GM18511 (cell line): ENCODE data around the gene PLEKHD1.

Experiments
- ATAC-seq: cut with Tn5 transposase; IDR thresholded peaks from one replicate; pipeline ENCODE4 v1.9.1; 2021; ENCODE audit warnings: mild to moderate bottlenecking, moderate library complexity; ENCODE audit not compliant: unreplicated experiment

Gene PLEKHD1

DNA sequence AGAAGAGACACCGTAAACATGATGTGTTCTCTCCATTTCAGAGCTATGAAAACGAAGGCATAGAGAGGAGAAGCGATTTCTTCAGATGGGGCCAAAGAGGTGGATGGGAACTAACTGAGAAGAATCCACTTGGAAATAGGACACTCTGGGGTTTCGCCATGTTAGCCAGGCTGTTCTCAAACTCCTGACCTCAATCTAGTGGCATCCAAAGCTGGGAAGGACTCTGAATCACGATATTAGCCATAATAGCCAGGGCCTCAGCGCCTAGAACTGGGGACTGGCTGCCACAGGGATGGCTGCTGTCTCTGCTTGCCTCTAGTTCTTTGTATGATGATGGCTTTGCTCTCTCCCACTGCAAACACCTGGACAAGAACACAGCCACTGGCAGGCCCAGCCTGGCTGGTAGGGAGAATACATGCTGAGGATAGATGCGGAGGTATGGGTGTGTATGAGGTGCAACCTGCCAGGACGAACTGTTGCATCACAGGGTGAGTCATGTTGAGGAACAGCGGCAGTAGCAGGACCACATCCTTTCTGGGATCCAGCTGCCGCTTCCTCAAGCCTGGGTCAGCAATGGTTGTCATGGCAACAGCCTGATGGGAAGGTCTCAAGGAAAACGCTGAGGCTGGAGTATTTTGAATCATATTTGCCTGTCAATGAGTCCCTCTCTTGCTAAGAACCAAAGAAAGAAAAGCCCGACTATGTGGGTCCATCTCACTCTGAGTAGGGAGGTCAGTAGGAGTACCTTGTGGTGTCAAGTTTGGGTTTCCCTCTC lies 59.0 kb downstream of the PLEKHD1 start:
- no peak for ATAC-seq

DNA sequence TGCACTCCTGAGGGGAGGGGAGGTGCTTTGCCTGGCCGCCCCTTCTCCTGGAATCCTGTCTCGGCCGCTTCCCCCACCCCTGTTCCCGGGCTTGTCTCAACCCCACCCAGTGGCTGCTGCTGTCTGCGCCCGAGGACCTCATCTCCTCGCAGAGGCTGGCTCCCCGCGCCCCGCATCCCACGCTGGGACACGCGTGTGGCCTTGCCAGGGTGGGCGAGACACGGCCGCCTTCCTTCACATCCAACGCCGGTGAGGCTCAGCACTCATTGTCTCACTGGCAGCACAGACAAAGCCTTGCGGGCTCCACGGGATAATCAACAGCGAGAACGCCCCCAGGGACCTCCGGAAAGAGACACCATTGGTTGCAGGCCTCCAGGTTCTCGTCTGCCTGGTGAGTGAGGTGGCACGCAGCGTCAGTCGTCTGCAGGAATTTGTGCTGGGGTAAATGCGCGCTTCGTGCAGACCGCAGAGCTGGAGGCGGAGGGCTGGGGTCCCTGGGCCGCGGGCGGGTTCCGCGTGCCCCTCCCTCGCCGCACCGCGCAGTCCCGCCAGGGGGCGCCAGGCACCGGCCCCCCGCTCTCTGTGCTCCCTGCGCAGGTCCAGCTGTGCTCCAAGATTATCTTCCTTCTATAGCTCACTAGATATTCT lies 63.3 kb downstream of the PLEKHD1 start:
- ATAC-seq: no peak

DNA sequence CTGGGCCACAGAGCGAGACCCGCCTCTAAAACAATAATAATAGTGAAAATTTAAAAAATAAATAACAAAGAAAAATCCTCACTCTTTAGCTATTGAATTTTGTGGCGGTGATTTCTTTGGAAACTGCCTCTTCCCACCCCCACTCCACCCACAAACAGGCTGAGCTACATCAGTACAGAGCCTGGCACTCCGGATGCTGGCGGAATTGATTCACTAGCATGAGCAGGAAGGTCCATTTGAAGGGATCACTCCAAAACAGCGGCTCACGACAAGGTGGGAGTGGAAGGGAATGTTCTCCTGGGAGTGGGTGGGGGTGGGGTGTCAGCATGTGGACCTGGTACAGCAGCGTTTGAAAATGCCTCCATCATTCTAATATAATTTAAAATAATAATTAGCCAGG lies 64.0 kb downstream of the PLEKHD1 start:
- ATAC-seq: no peak

DNA sequence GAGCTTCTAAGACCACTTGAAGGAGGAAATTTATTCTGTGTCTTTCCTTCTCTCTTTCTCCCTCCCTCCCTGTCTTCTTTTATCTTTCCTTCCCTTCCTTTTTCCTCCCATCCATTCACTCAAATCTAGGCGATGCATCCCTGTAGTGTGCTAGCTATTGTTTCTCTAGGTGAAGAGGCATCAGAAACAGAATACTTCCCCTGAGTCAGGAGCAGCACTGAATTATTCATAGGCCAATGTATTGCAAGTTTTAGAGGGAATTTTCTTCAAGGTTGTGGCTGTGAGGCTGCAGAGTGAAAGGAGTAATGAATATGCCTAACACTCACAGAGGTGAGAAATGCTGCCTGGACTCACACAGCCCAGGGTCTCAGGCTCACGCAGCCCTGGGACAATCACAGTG lies 67.0 kb downstream of the PLEKHD1 start:
- no peak for ATAC-seq

DNA sequence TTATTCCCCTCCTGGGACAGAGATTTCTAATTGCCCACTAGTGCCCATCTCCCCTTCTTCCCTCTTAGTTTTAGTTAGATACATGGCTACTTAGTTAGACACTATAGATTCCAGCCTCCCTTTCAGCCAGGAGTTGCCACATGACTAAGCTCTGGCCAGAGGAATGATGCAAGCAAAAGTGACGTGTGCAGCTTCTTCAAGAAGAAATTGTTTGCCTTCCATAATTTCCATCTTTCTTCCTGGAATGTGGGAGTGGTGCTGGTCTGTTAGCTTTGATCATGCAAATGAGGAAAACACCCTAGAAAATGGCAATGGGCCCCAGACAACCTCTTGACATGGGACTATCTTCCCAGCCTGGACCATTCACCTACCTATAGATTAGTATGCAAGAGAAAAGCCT lies 68.7 kb downstream of the PLEKHD1 start:
- ATAC-seq: no peak

DNA sequence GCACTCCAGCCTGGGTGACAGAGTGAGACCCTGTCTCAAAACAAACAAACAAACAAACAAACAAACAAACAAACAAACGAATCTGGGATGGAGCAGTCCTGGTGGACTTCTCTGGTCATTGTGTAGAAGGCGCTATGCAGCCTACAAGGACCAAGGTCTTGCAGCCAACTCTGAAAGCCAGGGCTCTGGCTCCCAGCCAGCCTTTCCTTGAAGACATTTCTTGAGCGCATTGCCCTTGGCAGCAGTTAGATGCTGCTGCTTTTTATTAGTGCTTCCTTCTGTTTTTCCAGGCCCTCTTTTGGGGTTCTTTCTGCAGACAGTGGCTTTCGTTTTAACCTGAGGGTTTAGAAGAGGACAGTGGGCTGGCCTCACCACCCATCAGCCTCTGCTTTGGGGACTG lies 70.0 kb downstream of the PLEKHD1 start:
- no peak for ATAC-seq

DNA sequence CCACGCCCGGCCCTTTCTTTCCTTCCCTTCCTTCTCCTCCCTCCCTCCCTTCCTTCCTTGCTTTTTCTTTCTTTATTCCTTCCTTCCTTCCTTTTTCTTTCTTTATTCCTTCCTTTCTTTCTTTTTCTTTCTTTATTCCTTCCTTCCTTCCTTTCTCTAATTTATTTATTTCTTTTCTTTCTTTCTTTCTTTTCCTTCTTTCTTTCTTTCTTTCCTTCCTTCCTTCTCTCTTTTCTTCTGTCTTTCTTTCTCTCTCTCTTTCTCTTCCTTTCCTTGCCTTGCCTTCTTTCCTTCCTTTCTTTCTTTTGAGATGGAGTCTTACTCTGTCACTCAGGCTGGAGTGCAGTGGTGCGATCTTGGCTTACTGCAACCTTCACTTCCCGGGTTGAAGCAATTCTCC lies 74.2 kb downstream of the PLEKHD1 start:
- no peak for ATAC-seq

DNA sequence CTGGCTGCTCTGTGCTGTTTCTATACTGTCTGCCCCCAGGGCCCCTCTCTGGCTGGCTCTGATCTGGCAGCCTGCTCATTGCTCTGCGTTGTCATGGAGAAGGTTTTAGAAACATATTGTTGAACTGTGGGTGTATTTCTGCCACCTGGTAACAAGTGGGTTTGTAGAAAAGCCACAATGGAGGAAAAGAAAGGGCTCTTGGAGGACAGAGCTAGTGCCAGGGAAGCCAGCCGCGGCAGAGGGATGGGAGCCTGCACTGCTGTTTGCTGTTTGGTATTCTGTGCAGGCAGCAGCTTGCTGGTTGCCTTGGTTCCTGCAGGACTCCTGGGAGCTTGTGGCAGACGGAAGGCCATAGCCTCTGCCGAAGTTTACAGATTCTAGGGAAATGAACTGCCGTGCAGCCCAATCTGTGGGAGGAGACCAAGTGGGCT lies 75.1 kb downstream of the PLEKHD1 start:
- no peak for ATAC-seq

DNA sequence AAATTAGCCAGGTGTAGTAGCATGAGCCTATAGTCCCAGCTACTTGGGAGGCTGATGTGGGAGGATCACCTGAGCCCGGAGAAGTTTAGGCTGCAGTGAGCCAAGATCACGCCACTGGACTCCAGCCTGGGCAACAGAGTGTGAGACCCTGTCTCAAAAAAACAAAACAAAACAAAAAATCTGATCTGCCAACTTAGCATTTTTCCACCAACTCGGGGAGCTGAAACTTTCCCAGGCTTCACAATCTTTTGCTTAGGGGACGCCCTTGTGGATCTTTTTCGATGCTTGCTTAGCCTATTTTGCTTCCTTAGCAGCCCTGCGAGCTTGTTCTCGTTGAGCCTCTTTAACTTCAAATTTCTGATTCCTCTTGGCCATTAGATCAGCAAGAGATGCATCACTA lies 76.3 kb downstream of the PLEKHD1 start:
- no peak for ATAC-seq

DNA sequence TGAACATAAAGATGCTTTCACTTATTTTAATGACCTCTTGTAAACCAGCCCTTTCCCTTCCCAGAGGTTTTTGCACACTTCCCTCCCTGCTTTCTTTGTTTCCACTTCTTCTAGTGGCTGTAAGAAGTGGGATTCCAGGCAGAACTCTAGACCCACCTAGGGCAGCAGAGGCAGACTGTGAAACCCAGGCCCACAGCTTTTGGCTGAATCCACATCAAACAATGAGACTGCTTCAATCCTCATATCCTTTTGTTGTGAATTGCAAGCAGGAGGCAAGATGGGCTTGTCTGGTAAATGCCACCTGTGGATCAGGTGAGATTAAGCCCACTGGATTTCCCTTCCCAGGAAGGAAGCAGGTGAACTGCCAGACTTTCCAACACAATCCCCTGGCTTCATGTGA lies 77.4 kb downstream of the PLEKHD1 start:
- ATAC-seq: no peak

DNA sequence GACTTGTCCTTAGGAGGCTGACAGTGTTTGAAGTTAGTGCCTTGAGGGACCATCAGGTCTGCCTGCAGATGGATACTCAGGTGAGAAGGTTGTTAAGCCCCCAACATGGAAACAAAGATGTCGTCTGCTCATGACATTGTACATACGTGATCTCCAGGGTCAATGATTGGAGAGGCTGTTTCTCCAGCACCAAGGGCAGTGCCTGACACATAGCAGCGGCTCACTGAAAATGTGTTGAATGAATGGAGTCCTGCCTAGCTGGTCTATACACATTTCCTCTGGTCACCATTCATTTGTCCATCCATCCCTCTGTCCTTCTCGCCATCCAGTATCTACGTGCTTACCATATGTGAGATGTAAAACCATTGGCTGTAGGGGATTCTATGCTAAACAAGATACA lies 83.0 kb downstream of the PLEKHD1 start:
- no peak for ATAC-seq

DNA sequence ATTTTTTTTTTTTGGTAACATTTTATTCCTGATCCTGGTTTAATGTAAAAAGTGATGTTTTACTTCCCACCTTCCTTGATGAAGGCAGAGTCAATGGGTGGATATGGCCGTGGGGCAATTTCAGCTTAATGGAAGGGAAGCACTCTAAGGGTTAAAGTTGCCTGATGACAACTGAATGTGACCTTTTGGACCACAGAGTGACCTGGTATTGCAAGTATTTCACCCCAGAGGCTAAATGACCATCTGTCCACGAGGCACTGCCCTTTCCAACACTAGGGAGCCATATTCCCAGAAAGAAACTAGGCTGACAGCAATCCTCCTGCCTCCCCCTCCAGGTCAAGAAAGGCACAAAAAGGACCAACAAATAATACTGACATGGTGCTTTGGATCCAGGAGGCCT lies 85.3 kb downstream of the PLEKHD1 start:
- ATAC-seq: no peak

DNA sequence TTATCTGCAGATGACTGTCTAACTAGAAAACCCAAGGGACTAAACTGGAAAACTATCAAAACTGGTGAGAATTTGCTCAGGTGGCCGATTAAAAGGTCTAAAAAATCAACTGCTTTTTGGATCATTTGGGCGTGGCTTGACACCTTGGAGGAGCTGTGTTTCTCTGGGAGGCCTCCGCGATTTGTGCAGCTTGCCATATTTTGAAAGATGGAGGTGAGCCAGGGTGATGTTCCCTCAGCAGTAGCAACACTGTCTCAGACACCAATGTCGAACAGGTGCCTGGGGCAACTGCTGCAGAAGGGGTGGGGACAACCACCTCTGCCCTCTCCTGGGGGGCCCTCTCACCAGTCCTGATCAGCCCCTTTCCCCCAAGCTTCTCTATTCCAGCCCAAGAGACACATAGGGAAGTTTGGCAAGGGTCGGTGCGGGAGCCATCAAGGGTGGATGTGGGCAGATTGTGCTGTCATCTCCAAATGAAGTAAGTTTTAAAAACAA lies 86.4 kb downstream of the PLEKHD1 start:
- ATAC-seq: no peak

DNA sequence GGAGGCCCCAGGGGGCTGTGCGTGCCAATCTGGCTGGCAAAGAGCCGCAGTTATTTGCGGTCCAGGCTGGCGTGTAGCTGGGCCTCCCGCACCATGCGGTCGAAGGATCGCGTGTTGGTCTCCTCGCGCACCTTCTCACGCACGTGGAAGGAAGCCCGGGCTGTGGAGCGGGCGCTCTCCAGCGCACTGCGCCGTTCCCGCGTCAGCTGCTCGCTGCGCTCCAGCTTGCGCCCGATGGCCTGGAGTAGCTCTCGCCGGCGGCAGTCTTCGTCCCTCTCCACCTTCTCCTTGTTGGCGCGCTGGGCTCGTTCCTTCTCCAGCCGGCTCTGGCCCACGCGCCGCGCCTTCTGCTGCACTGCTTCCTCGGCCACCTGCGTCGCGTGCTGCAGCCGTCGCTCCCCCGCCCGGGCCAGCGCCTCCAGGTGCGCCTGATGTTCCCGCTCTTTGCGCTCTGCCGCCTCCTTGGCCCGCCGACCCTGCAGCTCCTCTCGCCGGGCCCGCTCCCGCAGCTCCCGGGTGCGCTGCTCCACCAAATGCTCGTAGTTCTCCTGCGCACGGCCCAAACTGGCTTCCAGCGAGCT lies 87.0 kb downstream of the PLEKHD1 start:
- ATAC-seq: no peak

DNA sequence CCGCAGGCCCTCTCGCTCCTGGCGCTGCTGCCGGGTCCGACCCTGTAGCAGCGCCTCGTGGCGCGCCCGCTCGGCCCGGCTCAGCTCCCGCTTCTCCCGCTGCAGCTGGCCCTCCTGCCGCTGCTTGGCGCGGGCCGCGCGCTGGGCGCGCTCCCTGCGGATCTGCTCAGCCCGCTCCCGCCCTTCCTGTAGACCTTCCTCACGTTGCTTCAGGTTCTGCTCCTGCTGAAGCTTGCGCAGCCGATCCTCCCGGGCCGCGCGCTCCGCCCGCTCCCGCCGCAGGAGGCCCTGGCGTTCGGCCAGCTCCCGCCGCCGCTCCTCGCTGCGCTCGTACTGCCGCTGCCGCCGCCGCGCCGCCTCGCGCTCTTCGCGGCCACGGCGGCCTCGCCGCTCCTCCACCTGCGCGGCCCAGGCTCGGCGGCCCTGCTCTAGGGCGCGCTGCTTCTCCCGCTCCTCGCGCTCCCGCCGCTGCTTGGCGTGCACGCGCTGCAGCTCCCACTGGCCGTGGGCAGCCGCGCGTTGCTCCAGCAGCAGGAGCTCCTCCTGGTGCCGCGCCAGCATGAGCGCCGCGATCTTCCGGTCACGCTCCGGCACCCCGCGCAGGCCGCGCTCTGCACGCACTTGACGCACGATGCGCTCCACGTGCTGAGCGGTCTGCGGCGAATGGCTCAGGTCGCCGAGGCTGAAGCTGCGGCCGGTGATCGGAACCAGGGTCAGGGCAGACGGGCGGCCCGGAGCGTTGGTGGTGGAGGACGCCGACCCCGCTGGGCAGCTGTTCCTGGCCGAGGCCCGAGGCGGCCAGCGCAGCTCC lies 87.7 kb downstream of the PLEKHD1 start:
- no peak for ATAC-seq

DNA sequence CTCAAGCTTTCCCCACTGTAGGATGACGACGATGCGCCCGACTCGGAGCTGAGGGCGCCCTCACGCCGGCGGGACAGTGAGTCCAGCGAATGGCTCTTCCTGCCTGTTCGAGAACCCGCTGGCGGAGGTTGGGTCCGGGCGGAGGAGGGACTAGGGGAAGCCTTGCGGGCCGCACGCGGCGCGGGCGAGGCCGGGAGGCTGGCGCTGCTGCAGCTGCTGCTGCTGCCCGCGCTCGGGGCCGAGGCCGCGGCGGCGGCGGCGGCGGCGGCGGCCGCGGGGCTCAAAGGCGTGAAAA lies 88.3 kb downstream of the PLEKHD1 start:
- no peak for ATAC-seq

DNA sequence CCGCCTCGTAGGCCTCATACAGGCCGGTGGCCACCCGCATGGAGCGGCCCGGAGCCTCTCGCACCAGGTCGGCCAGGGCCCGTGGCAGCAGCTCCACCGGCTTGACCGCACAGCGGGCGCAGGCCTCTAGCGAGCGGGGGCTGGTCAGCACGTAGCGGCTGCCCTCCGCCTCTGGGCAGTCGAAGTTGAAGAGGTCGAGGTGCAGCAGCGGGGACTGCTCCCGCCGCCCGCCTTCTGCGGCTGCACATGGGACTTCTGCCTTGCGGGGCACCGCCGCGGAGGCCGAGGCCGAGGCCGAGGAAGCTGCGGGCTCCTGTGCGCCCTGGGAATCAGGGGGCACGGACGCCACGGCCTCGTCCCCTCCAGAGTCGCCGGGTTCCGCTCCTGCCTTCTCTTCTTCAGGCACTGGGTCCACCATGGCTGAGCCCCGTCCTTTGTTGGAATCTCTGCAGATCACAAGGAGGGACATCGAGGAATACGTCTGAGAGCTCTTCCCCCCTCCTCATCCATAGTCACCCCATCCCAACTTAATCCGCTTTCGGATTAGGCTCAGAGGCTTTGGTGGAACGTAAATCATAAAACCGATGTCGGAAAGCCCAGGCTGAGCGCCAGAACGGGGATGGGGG lies 88.8 kb downstream of the PLEKHD1 start:
- ATAC-seq: no peak

DNA sequence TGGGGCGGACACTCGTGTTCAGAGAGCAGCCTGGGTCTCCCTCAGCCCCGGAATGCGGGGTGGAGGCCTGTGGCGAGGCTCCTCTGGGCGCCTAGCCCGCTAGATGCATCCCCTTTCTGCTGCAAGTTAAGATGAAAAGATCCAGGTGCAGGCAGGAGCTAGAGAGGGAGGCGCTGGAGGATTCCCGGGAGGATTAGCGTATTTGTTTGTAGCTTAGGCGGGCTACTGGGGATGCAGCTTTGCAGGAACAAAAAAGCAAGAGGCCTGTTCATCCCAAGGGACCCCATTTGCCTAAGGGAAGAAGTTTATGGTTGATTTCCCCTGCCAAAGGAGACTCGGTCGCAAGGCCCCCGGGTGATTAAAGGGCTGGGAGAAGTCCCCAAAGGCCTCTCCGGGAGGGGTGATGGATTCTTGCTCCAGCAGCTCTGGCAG lies 89.3 kb downstream of the PLEKHD1 start:
- no peak for ATAC-seq

DNA sequence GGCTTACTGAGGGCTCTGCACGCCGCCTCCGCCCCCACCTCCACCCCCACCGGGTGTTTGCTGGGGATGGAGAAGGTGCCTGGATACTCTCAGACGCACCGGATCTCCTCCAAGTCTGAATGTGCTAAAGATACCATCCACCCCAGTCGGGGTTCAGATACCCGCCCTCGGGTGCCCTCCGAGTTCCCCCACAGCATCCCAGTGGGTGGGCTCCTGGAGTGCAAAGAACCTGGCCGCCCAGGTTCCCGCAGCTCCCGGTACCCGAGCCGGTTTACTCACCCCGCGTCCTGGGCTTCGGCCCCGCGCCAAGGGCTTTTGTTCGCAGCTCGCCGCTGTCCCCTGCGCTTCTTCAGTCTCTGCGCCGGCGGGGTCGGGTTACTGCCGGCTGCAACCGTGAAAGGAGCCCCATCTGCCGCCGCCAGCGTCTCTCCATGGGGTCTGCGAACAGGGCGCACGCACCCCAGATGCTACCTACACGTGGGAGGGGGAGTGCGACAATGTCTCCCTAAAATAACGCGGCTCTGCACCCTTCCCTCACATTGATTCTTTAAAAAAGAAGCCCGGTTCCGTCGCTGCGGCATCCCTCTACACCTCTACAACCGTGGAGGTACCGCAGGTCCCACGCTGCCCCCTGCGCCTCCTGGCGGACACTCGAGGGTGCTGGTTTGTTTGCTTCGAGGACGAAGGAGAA lies 89.9 kb downstream of the PLEKHD1 start, which contains the start of gene CCDC177:
CCDC177 (minus strand) TSS at position 609 of the 691 bp plus-strand sequence. CDS start 1,249 bp downstream, outside the sequence.
- no peak for ATAC-seq

DNA sequence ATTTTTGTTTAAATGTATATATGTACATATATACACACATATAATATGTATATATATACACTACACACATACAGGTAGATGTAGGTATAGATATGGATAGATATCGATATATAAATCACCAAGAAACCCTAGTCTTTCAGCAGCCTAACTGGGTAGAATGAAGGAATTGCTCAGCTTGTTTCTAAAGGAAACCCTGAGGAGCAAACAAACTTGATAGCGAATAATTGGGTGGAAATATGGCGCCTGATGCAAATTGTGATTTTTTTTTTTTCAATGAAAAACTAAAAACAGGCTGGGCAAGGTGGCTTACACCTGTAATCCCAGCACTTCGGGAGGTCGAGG lies 90.4 kb downstream of the PLEKHD1 start:
- no peak for ATAC-seq
